ENCODE data around the gene PLSCR2. TPM values are rescaled to one million over a fixed set of nuclear protein-coding genes. Genes with fewer than 3 reads are reported as not detected.
A peak's percentile ranks its signal among the peaks of the same experiment; 100 is the strongest.

The PLSCR2 gene
- total RNA-seq, 1 experiment from 2014 or later: not detected

- Histone ChIP-seq H4K20me1 (ENCODE audit: insufficient read depth) (no peaks in the 10 kb centered on the region), H3K79me2 (ENCODE audit: insufficient read depth, low read length) (no peaks in the 10 kb centered on the region), H3K9me3 (ENCODE audit: control insufficient read depth in 1 of 2, insufficient read depth in 1 of 2, low read depth in 1 of 2, low read length in 2 of 2) (no peaks in the 10 kb centered on the region), H3K27ac (ENCODE audit: low read depth, low read length) (peak overlapping the region; percentile 32), H3K4me2 (ENCODE audit: low read length) (peak overlapping the region; percentile 45), H3K27me3 (ENCODE audit: insufficient read depth, low read length) (no peaks in the 10 kb centered on the region), H3K9ac (ENCODE audit: low read length) (peak overlapping the region; percentile 11), H3K36me3 (ENCODE audit: control insufficient read depth in 1 of 2, insufficient read depth in 2 of 2, low read length in 2 of 2) (no peaks in the 10 kb centered on the region), H3K4me1 (ENCODE audit: control insufficient read depth in 1 of 2, insufficient read depth in 2 of 2, low read length in 2 of 2) (peaks cover 29 to 55% of the 10 kb centered on the region in 2 experiments), H3K9me2 (ENCODE audit: insufficient read depth) (no peaks in the 10 kb centered on the region), H3K4me3 (replicated peaks in 1 of 2; ENCODE audit: low read depth in 1 of 2, low read length in 2 of 2) (no peak overlapping the region), H2AFZ (ENCODE audit: low read depth, low read length, poor library complexity, severe bottlenecking) (no peak overlapping the region)
- BruUV-seq (replicated peaks): TSS peak; percentile 83
- intact Hi-C loops (cut with micrococcal nuclease): loop anchor here (5.0 kb wide), 1 partner anchor 35 kb away; the partner anchor contains the start of gene PLSCR1
- ChIA-PET POLR2A (interaction anchor here (1.3 kb wide), 1 partner anchor 8 kb away, joined by 4 read pairs; no protein-coding TSS in a partner anchor), RAD21 (ENCODE audit: low non-redundant PET in 1 of 2, low total read pairs in 2 of 2, uncharacterized antibody in 2 of 2, unreplicated experiment in 2 of 2) (no interaction called here), CTCF (no interaction called here)
- no peak for DNase-seq (ENCODE audit: low read depth, low spot score)
- no peak; the same call in 1 of the 2 replicates for TF ChIP-seq CBX3 (IDR thresholded peaks at IDR 0.05; ENCODE audit: low read depth)
- no peak for TF ChIP-seq REST (IDR thresholded peaks at IDR 0.05; ENCODE audit: low read depth)
- no peak for TF ChIP-seq POLR2AphosphoS5 (IDR thresholded peaks at IDR 0.05; ENCODE audit: low read depth, low read length)
- TF ChIP-seq ELF1 (IDR thresholded peaks at IDR 0.05; ENCODE audit: borderline replicate concordance, low read depth): no peak
- TF ChIP-seq EGR1 (IDR thresholded peaks at IDR 0.05; ENCODE audit: low read depth): no peak
- TF ChIP-seq JUND (IDR thresholded peaks at IDR 0.05): no peak
- no peak for TF ChIP-seq TCF7L2 (IDR thresholded peaks at IDR 0.05; ENCODE audit: borderline replicate concordance, extremely low read depth, insufficient read depth, insufficient read length)
- TF ChIP-seq SP1 (IDR thresholded peaks at IDR 0.05; ENCODE audit: low read depth): no peak
- TF ChIP-seq RAD21 (IDR thresholded peaks at IDR 0.05; ENCODE audit: low read depth): no peak
- no peak for TF ChIP-seq ZNF274 (IDR thresholded peaks at IDR 0.05; ENCODE audit: low read depth, low read length)
- no peak for ATAC-seq
Measured at GRCh38 chr3:146507331-146508120, 38.2 kb upstream of the PLSCR2 start.
